H1 (cell line): ENCODE results near the gene RABEPK. TPM values are rescaled to one million over a fixed set of nuclear protein-coding genes. Genes with fewer than 3 reads are reported as not detected.
"Not testable (repeated sequence)": the region's sequence is repeated elsewhere in the genome, so short reads cannot be mapped to it uniquely, and the experiment has no call there.

ENCODE experiments used
- CTCF ChIA-PET: fragments of 300-600 bp; sonication (Branson Sonifier 250); formaldehyde crosslinking; loops from one replicate; lab custom pipeline; 2021; ENCODE audit not compliant: partially characterized antibody; lab: Charles Lee
- POLR2A ChIA-PET: fragments of 300-600 bp; sonication (Branson Sonifier 250); formaldehyde crosslinking; loops from one replicate; lab custom pipeline; 2021; ENCODE audit warnings: inconsistent platforms; ENCODE audit not compliant: partially characterized antibody; lab: Charles Lee
- DNase-seq, 2 experiments: peaks; one replicate each; pipeline versions ENCODE4 v3.0.0 to v3.0.0-alpha.2; 2010 to 2022; ENCODE audit warnings: low spot score in 2 of 2, low read depth in 1 of 2, mixed read lengths in 1 of 2
- FAIRE-seq: peaks from 2 replicates; lab custom pipeline; 2011; peaks lifted over from hg19 to GRCh38; lab: Jason Lieb, UNC
- H2AFZ ChIP-seq: 2 replicates; pipeline ENCODE4 v1.8.1; 2012; ENCODE audit warnings: low read length, inconsistent platforms
- H2AK5ac ChIP-seq: 2 replicates; pipeline ENCODE4 v1.6.1; 2013; ENCODE audit warnings: low read depth, low read length
- H2BK120ac ChIP-seq: replicated peaks from 2 replicates; pipeline ENCODE3; 2013; ENCODE audit warnings: low read depth, low read length, inconsistent platforms
- H2BK12ac ChIP-seq: 2 replicates; pipeline ENCODE4 v1.6.1; 2013; ENCODE audit warnings: low read depth, low read length
- H2BK15ac ChIP-seq: 2 replicates; pipeline ENCODE4 v1.6.1; 2013; ENCODE audit warnings: low read length
- H2BK20ac ChIP-seq: 2 replicates; pipeline ENCODE4 v1.6.1; 2013; ENCODE audit warnings: low read length
- H2BK5ac ChIP-seq: 2 replicates; pipeline ENCODE4 v1.6.1; 2013; ENCODE audit warnings: low read depth, low read length
- H3K14ac ChIP-seq: 2 replicates; pipeline ENCODE4 v1.6.1; 2013; ENCODE audit warnings: inconsistent platforms; ENCODE audit not compliant: insufficient read length
- H3K18ac ChIP-seq: 2 replicates; pipeline ENCODE4 v1.6.1; 2013; ENCODE audit warnings: low read length; ENCODE audit errors: extremely low read depth
- H3K23ac ChIP-seq: 2 replicates; pipeline ENCODE4 v1.6.1; 2013; ENCODE audit warnings: inconsistent platforms; ENCODE audit not compliant: insufficient read length
- H3K23me2 ChIP-seq: 2 replicates; pipeline ENCODE4 v1.6.1; 2013; ENCODE audit warnings: low read depth, low read length
- H3K27ac ChIP-seq: 2 replicates; pipeline ENCODE4 v1.6.1; 2011; ENCODE audit warnings: low read depth, low read length, inconsistent platforms
- H3K27me3 ChIP-seq, 4 experiments: replicated peaks in 1 of 4; 1 replicate in 1 of 4; 2 replicates in 3 of 4; pipeline versions ENCODE4 v1.6.1 to v1.8.1; 2011 to 2013; ENCODE audit warnings: low read length in 3 of 4, mild to moderate bottlenecking in 3 of 4, inconsistent platforms in 2 of 4, mixed read lengths in 2 of 4, moderate library complexity in 1 of 4; ENCODE audit not compliant: control insufficient read depth in 3 of 4, insufficient read depth in 3 of 4; ENCODE audit errors: extremely low read depth in 1 of 4
- H3K36me3 ChIP-seq, 4 experiments: 2 replicates each; pipeline versions ENCODE4 v1.6.1 to v1.8.1; 2011 to 2013; ENCODE audit warnings: mild to moderate bottlenecking in 4 of 4, low read length in 3 of 4, moderate library complexity in 2 of 4, control low read depth in 1 of 4, inconsistent platforms in 1 of 4; ENCODE audit not compliant: insufficient read depth in 4 of 4, control insufficient read depth in 2 of 4
- H3K4ac ChIP-seq: replicated peaks from 2 replicates; pipeline ENCODE3; 2013; ENCODE audit warnings: low read length, low read depth, mixed read lengths, inconsistent platforms; ENCODE audit not compliant: insufficient read length
- H3K4me1 ChIP-seq, 4 experiments: replicated peaks in 1 of 4; 1 replicate in 1 of 4; 2 replicates in 3 of 4; pipeline versions ENCODE4 v1.6.1 to v1.8.1; 2011 to 2013; ENCODE audit warnings: low read length in 3 of 4, inconsistent platforms in 2 of 4, mixed read lengths in 1 of 4; ENCODE audit not compliant: insufficient read depth in 4 of 4, control insufficient read depth in 3 of 4
- H3K4me2 ChIP-seq, 2 experiments: 2 replicates each; pipeline versions ENCODE4 v1.6.1 to v1.8.1; 2011 to 2013; ENCODE audit warnings: low read depth in 2 of 2, low read length in 2 of 2, control low read depth in 1 of 2, inconsistent platforms in 1 of 2, mild to moderate bottlenecking in 1 of 2; ENCODE audit not compliant: insufficient read depth in 1 of 2
- H3K4me3 ChIP-seq, 4 experiments: fragments of 200-600, 300-600 bp in 1 of 4; sonication (generic), shearing (Covaris generic), sonication (Bioruptor Twin) in 1 of 4; 2 replicates each; pipeline versions ENCODE4 v1.5.1 to v1.8.1; 2011 to 2016; ENCODE audit warnings: low read length in 4 of 4, low read depth in 3 of 4, control low read depth in 2 of 4, inconsistent platforms in 2 of 4, mild to moderate bottlenecking in 2 of 4, mixed read lengths in 1 of 4, moderate library complexity in 1 of 4; ENCODE audit not compliant: insufficient read depth in 2 of 4; ENCODE audit errors: extremely low read depth in 1 of 4
- H3K56ac ChIP-seq: replicated peaks from 2 replicates; pipeline ENCODE3; 2013; ENCODE audit warnings: low read depth, mild to moderate bottlenecking, mixed read lengths, low read length, inconsistent platforms; ENCODE audit not compliant: insufficient read length
- H3K79me1 ChIP-seq: 2 replicates; pipeline ENCODE4 v1.6.1; 2013; ENCODE audit warnings: low read depth, low read length, control low read depth
- H3K79me2 ChIP-seq, 2 experiments: 2 replicates each; pipeline versions ENCODE4 v1.6.1 to v1.8.1; 2012 to 2013; ENCODE audit warnings: low read length in 2 of 2, mild to moderate bottlenecking in 2 of 2, inconsistent platforms in 1 of 2; ENCODE audit not compliant: insufficient read depth in 2 of 2, control insufficient read depth in 1 of 2
- H3K9ac ChIP-seq, 4 experiments: replicated peaks in 1 of 4; 1 replicate in 1 of 4; 2 replicates in 3 of 4; pipeline versions ENCODE4 v1.6.1 to v1.8.1; 2011 to 2013; ENCODE audit warnings: low read depth in 3 of 4, low read length in 3 of 4, control low read depth in 2 of 4, mild to moderate bottlenecking in 2 of 4, moderate library complexity in 2 of 4, inconsistent platforms in 1 of 4; ENCODE audit errors: extremely low read depth in 1 of 4
- H3K9me3 ChIP-seq, 2 experiments: 2 replicates each; pipeline versions ENCODE4 v1.6.1 to v1.8.1; 2012 to 2013; ENCODE audit warnings: mild to moderate bottlenecking in 2 of 2, moderate library complexity in 2 of 2, control low read depth in 1 of 2, inconsistent platforms in 1 of 2, low read depth in 1 of 2, low read length in 1 of 2, mixed read lengths in 1 of 2; ENCODE audit not compliant: insufficient read depth in 2 of 2
- H4K20me1 ChIP-seq, 2 experiments: replicated peaks in 1 of 2; 2 replicates each; pipeline versions ENCODE3 to v1.8.1; 2011 to 2013; ENCODE audit warnings: inconsistent platforms in 2 of 2, low read length in 2 of 2, mild to moderate bottlenecking in 1 of 2; ENCODE audit not compliant: insufficient read depth in 2 of 2, control insufficient read depth in 1 of 2
- H4K5ac ChIP-seq: 2 replicates; pipeline ENCODE4 v1.6.1; 2013; ENCODE audit warnings: low read length, low read depth, mixed read lengths, inconsistent platforms; ENCODE audit not compliant: insufficient read length
- H4K8ac ChIP-seq: 2 replicates; pipeline ENCODE4 v1.8.0; 2013; ENCODE audit warnings: mild to moderate bottlenecking, moderate library complexity, low read length, inconsistent platforms; ENCODE audit not compliant: insufficient read depth; ENCODE audit errors: extremely low read depth
- H4K91ac ChIP-seq: replicated peaks from 2 replicates; pipeline ENCODE3; 2013; ENCODE audit warnings: low read length, mixed read lengths, inconsistent platforms; ENCODE audit not compliant: insufficient read length
- CBX8 ChIP-seq: fragments of 300-800, 300-1000 bp; sonication (generic); IDR thresholded peaks from 2 replicates; pipeline ENCODE4 v1.7.1; 2016; ENCODE audit warnings: low read depth, low read length, borderline replicate concordance
- WGBS, 2 experiments: shearing (Covaris generic) in 1 of 2; methylation state at CpG; one replicate each; pipeline versions ENCODE4 v1.1.6 to v1.1.7; 2013 to 2015; ENCODE audit warnings: low lambda C conversion rate in 2 of 2, mixed read lengths in 2 of 2, inconsistent platforms in 1 of 2, low coverage in 1 of 2, missing lambda C conversion rate in 1 of 2; ENCODE audit not compliant: insufficient replicate concordance in 2 of 2, insufficient coverage in 1 of 2, insufficient read length in 1 of 2; ENCODE audit errors: extremely low coverage in 1 of 2, missing lambda C conversion rate in 1 of 2; 5-methylcytosine and 5-hydroxymethylcytosine counted together
- polyA plus RNA-seq, 7 experiments: library from polyadenylated mRNA; depleted of rRNA in 3 of 7; stranded (reverse) in 5 of 7; unstranded in 2 of 7; fragments of >200 nt in 5 of 7; fragments of 200-250 nt in 2 of 7; gene quantifications; 1 replicate in 5 of 7; 2 replicates in 1 of 7; 4 replicates in 1 of 7; pipeline versions ENCODE4 v1.2.1 to v1.2.3, GENCODE V29; 2011 to 2013; ENCODE audit warnings: missing spikeins in 2 of 7, mixed read lengths in 2 of 7
- total RNA-seq: library from RNA; stranded (reverse); fragmentation: NEBNext Ultra II Directional; extraction: Animal tissue kit (Norgen Biotek cat#: 25700); gene quantifications from 2 replicates; pipeline ENCODE4 v1.2.1, GENCODE V29; 2021

Gene RABEPK
- total and polyA plus RNA-seq, 2 of the 8 experiments (the other 6 are each of a cell fraction or from before 2014, with no cell fraction given): 26.3 to 34.3 TPM

DNA sequence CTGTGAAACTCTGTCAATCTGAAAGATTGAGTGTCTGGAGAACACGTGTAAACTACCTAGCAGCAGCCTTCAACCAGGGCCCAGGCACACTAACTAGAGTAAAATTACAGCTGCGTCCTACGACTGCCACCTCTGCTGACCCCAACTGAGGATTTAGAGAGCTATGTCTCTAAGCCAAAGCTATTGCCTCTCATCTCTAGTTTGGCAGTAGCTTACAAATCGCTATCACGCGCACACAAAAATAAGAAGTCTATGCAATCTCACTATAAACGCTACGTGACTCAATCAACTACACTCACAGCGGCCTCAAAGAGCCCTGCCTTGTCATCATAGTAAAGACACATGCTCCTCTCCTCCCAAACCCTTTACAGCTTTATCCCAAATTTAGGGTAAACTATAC is 19.5 kb upstream of the RABEPK start (continued):
- TF ChIP-seq CBX8: no peak

DNA sequence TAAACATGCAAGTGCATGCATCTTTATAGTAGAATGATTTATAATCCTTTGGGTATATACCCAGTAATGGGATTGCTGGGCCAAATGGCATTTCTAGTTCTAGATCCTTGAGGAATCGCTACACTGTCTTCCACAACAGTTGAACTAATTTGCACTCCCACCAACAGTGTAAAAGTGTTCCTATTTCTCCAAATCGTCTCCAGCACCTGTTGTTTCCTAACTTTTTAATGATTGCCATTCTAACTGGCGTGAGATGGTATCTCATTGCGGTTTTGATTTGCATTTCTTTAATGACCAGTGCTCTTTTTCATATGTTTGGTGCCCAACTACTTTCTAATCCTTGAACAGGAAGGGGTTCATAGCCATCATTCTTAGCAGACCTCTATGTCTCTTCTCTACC is 18.6 kb upstream of the RABEPK start:
- H3K18ac ChIP-seq, H2AFZ ChIP-seq, H3K56ac ChIP-seq, H2BK5ac ChIP-seq, H3K4me2 ChIP-seq, H4K5ac ChIP-seq, H3K9me3 ChIP-seq, H3K4ac ChIP-seq, H3K9ac ChIP-seq, H3K27ac ChIP-seq, CTCF ChIA-PET, H2BK12ac ChIP-seq, H3K36me3 ChIP-seq, H2AK5ac ChIP-seq, FAIRE-seq, H4K8ac ChIP-seq, H3K23me2 ChIP-seq, H3K23ac ChIP-seq, DNase-seq, H3K79me1 ChIP-seq, H2BK20ac ChIP-seq, H4K91ac ChIP-seq, POLR2A ChIA-PET, H3K14ac ChIP-seq, H3K4me3 ChIP-seq, H3K4me1 ChIP-seq, H3K27me3 ChIP-seq, H2BK120ac ChIP-seq, H2BK15ac ChIP-seq: not testable (repeated sequence)
- Histone ChIP-seq H3K79me2 (peaks cover 9 to 96% of the 10 kb centered on the region in 2 experiments; a peak in 3 of 4 replicates), H4K20me1 (peaks cover 11% of the 10 kb centered on the region in 2 experiments)
- 95% methylated on average over 4 of the region's 4 CpGs; no CpG with 5 or more reads in 1 of the 2 experiments for WGBS, 2 experiments
